HG03354 (cell line): ENCODE measurements around the gene DTWD2.
"Not testable (repeated sequence)": the region's sequence is repeated elsewhere in the genome, so short reads cannot be mapped to it uniquely, and the experiment has no call there.

Experiments
- ATAC-seq: cut with Tn5 transposase; IDR thresholded peaks from one replicate; pipeline ENCODE4 v1.9.1; 2021; ENCODE audit warnings: mild to moderate bottlenecking; ENCODE audit not compliant: unreplicated experiment, poor library complexity, severe bottlenecking

The DTWD2 gene

DNA sequence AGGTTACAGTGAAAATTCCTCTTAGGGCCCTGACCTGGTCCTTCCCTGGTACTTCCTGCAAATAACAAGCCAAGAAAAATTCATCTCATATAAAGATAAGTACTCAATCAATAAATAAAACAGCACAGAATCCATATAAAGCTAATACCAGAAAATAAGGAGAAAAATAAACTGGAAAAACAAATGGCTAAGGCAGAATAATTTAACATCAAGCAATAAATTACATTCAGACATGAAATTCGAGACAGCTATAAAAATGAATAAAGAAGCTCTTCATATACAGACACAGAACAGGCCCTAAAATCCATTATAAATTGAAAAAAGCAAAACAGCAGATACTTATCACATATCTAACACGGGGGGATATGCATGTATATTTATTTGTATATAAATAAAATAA is 99.2 kb downstream of the DTWD2 start:
- no peak for ATAC-seq

DNA sequence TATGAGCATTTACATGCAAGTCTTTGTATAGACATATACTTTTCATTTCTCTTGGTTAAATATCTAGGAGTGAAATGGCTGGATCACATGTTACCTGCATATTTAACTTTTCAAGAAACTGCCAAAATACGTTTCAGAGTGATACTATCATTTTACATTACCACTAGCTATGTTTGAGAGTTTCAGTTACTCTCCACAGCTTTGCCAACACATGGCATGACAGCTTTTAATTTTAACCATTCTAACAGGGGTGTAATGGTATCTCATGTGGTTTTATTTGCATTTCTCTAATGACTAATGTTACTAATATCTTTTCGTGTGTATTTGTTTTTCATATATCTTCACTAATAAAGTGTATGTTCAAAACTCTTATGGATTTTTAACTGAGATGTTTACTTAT is 99.8 kb downstream of the DTWD2 start:
- ATAC-seq = no peak

DNA sequence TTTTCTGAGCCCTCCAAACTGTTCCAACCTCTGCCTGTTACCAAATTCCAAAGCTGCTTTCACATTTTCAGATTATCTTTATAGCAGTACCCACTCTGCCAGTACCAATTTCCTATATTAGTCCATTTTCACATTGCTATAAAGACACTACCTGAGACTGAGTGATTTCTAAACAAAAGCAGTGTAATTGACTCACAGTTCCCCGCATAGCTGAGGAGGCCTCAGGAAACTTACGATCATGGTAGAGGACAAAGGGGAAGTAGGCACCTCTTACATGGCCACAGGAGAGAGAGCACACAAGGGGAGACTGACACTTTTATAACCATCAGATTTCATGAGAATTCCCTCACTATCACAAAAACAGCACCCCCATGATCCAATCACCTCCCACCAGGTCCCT is 105.0 kb downstream of the DTWD2 start:
- ATAC-seq = no peak

DNA sequence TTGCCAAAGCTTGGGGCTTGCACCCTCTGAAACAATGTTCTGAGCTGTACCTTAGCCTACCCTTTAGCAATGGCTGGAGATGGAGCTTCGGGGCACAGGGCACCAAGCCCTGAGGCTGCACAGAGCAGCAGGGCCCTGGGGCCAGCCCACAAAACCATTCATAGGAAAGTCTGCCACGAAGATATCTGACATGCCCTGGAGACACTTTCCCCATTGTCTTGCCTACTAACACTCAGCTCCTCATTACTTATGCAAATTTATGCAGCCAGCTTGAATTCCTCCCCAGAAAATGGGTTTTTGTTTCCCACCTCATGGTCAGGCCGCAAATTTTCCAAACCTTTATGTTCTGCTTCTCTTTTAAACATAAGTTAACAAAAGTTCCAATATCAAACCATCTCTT is 105.7 kb downstream of the DTWD2 start:
- ATAC-seq = no peak

DNA sequence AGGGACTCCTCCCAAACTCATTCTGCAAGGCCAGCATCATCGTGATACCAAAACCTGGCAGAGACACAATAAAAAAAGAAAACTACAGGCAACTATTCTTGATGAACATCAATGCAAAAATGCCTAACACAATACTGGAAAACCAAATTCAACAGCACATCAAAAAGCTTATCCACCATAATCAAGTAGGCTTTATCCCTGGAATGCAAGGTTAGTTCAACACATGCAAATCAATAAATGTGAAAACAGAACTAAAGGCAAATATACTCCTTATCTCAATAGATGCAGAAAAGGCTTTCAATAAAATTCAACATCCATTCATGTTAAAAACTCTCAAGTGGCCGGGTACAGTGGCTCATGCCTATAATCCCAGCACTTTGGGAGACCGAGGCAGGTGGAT is 111.5 kb downstream of the DTWD2 start:
- ATAC-seq = not testable (repeated sequence)

DNA sequence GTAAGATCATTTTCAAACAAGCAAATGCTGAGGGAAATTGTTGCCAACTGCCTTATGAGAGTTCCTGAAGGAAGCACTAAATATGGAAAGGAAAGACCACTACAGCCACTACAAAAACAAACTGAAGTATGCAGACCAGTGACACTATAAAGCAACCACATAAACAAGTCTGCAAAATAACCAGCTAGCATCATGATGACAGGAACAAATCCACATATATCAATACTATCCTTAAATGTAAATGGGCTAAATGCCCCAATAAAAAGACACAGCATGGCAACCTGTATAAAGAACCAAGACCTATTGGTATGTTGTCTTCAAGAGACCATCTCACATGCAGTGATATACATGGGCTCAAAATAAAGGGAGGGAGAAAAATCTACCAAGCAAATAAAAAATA is 113.2 kb downstream of the DTWD2 start:
- no peak for ATAC-seq

DNA sequence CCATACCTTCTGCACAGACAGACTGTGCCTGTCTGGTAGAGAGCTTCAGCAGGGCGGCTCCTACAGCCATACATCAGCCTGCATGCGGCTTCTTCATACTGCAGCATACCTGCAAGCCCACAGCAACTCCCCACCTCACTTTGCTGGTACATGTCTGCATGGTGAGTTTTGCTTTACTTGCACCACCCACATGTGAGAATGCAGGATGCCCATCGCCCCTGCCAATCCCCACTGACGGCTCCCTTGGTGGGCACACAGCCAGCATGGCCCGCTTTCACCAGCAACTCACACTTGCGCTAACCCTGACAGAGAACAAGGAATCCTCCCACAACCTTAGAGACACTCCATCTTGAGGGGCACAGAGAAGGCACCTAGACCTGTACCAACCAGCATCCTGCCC is 114.9 kb downstream of the DTWD2 start:
- ATAC-seq = no peak

DNA sequence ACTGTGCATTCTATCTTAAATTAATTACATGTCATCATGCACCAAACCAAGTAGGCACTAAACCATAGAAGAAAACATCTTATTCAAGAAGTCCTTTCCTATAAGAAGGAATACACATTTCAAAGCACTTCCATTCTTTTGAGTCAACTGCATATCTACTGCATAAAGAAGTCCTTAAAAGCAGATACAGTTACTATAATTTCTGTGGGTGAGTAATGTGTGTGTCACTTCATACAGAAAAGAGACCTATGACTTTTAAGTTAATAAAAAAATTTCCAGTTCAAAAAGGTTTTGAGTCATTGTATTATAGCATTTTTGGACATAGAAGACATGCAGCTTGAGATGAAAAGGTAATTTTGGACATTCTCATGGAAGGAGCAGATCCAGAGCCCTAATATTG is 125.0 kb downstream of the DTWD2 start:
- no peak for ATAC-seq

DNA sequence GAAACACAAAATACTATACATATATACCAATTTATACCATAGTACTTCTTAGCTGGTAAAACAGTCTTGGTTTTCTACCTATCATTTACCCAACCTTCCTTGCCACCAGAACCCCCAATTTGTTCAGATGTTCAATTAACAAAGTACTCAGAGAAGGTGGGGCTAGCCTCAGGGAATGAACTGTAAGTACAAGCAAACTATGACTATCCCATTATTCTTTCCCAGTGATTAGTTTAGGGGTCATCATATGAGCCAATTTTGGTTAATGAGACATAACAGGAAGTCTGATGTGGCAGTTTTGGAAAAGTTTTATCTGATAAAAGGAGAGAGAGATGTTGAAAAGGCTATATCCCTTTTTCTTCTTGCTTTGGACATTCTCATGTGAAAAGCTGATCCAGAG is 125.8 kb downstream of the DTWD2 start:
- ATAC-seq = no peak

DNA sequence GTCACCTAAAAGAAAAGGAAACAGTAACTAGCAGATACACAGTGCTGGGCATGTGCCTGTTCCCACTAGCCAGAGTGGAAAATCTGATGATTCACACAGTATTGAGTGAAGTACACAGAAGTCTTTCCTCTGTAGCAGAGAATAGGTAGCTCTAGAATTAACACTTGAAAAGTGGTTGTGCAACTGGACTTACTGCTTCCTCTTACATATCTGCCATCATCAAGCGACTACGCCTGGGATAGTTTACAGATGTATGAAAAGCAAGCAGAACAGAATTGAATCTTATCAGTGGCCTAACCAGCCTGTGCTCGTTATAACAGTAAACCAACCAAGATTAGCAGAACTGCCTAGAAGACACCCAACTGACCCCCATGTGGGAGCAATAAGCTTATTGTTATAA is 130.6 kb downstream of the DTWD2 start:
- ATAC-seq = no peak

DNA sequence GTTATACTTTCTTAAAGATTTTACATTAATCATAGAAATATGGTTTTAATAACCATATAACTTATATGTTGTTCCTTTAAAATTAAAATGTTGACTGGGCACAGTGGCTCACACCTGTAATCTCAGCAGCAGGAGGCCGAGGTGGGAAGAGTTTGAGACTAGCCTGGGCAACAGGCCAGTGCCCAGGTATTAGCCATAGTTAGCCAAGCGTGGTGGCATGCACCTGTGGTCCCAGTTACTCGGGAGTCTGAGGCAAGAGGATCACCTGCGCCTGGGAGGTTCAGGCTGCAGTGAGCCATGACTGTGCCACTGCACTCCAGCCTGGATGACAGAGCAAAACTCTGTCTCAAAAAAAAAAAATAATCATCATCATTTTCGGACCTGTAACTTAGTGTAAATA is 133.5 kb downstream of the DTWD2 start:
- no peak for ATAC-seq

DNA sequence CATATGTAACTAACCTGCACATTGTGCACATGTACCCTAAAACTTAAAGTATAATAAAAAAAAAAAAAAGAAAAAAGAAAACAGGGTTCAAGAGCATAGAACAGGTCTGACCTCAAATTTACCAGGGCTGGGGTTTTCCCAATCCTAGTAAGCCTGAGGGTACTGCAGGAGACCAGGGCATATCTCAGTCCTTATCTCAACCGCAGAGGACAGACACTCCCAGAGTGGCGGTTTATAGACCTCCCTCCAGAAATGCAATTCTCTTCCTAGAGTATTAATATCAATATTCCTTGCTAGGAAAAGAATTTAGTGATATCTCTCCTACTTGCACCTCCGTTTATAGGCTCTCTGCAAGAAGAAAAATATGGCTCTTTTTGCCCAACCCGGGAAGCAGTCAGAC is 136.6 kb downstream of the DTWD2 start:
- not testable (repeated sequence) for ATAC-seq

DNA sequence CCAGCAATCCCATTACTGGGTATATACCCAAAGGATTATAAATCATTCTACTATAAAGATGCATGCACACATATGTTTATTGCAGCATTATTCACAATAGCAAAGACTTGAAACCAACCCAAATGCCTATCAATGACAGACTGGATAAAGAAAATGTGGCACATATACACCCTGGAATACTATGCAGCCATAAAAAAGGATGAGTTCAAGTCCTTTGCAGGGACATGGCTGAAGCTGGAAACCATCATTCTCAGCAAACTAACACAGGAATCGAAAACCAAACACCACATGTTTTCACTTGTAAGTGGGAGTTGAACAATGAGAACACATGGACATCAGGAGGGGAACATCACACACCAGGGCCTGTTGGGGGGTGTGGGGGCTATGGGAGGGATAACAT is 138.8 kb downstream of the DTWD2 start:
- not testable (repeated sequence) for ATAC-seq

DNA sequence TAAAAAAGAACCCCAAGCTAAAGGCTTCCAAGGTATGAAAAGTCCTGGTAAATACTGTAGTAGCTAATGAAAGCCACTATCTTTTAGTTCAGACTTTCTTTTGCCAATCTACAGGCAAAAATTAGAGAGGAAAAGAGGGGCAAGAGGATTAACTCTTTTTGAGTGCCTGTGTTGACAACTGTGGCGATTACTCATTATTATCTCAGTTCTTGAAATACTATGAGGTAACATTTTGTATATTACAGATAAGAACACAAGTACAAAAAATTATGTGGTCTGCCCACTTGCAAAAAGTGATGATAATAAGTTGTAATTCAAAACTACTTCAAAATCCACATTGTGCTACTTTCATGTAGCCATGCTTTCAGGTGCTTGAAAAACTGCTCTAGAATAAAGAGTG is 144.0 kb downstream of the DTWD2 start:
- no peak for ATAC-seq

DNA sequence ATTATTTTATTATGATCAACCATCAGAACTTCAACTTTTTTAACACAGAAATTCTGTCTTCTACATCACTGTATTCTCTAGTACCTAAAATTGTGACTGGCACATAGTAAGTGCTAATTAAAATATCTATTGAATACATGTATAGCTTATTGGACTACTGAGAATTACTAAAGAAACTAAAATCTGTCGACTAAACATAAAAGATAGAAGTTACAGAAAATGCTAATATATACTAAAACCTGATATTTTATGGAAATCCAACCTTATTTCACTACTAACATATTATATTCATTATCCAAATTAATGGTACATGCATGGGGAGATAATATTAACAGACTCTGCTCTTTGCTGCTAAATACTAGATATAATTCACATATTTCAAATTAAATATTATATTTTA is 153.6 kb downstream of the DTWD2 start:
- no peak for ATAC-seq

DNA sequence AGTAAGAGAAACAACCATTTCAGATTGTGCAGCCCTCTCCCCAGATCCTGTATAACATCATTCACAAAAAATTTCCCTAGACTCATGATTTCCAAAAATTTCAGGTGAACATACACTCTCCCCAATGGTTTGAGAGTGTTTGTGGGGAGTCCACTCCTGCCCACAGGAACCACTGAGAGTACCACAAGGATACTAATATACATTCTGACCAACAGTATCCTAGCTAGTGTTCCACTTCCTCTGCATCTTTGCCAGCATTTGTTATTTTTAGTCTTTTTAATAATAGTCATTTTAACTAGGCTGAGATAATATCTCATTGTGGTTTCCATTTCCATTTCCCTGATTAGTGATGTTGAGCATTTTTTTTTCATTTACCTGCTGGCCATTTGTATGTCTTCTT is 155.4 kb downstream of the DTWD2 start:
- peak; percentile 46 for ATAC-seq

DNA sequence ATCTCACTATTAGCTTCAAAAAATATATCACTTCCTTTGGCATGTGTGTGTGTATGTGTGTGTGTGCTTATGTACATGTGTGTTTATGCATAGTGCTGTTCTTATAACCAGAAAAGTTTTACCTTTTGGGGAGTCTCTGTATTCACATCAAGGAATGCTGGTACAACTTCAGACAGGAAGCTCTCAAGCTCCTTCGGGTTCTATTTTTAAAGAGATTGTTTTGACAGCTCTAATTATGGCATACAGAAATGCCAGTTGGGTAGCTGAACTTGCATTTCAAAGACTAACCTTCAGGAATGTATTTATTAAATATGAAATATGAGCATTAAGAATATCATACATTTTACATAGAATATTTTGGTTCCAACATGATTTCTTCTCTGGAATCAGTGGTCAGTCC is 163.1 kb downstream of the DTWD2 start:
- no peak for ATAC-seq

DNA sequence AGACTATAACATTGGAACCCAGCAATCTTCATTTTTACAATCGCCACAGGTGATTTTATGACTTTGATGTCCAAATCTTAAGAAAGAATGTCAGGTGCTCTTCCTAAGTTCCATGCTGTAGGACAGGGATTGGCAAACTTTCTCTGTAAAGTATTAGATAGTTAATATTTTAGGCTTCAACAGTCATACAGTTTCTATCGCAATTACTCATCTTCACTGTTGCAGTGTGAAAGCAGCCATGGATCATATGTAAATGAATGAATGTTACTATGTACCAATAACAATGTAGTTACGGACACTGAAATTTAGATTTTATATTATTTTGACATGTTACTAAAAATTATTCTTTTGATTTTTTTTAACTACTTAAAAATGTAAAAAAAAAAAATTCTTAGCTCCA is 169.7 kb downstream of the DTWD2 start:
- no peak for ATAC-seq

DNA sequence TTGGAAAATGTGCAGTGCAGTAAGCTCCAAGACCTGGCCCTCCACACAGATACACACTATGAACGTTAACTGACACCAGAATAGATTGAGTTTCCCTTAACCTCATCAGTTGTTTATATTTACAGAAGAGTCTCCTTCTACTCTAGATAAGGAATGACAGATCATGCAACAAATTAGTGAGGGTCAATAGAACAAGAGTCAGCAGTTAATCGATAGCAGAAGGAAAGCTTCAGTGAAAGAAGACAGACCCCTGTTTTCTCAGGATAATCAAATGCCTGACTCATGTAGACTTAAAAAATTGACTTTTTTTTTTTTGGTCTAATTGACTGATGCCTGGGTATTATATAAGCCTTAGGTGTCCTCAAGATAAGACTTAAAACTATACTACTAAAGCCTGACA is 179.9 kb downstream of the DTWD2 start:
- ATAC-seq = no peak

DNA sequence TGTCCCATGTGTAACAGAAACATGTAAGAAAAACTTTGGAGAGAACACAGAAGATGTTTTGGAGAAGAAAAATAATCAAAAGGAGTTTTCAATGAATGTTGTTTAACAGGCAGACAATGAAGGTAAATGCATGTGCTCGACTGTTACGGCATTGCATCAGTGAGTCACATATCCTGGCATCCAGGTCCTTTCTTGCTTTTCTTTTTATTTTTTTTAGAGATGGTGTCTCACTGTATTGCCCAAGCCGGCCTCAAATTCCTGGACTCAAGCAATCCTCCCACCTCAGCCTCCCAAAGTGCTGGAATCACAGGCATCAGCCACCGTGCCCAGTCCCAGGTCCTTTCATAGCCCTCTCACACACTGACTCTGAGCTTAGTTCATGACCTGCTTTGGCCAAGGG is 181.8 kb downstream of the DTWD2 start:
- ATAC-seq = no peak

DNA sequence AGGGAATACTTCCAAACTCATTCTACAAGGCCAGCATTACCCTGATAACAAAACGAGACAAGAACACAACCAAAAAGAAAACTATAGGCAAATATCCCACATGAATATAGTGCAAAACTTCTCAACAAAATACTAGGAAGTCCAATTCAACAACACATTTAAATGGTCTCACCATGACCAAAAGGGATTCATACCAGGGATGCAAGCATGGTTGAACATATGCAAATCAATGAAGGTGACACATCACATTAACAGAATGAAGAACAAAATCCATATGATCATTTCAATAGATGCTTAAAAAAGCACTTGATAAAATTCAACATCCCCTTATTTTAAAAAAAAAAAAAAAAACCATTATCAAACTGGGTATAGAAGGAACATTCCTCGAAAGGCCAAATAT is 186.0 kb downstream of the DTWD2 start:
- ATAC-seq = no peak

DNA sequence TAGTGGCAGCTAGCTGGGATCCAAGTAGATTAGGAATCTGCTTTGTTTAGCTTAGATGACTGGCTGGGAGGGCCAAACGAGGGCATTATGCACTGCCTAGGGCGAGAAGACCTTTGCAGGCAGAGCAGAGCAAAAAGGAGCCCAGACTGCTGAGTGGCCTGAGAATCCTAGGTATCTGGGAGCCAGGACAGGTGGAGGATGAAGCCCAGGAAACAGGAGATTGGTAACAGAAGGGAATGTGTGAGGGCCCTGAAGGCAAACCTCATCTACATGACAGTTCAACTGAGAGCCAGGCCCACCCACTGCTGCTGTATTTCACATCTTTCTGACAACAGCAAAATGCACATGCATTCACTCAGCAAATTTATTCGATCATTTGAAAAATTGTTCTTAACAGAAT is 192.3 kb downstream of the DTWD2 start:
- no peak for ATAC-seq

DNA sequence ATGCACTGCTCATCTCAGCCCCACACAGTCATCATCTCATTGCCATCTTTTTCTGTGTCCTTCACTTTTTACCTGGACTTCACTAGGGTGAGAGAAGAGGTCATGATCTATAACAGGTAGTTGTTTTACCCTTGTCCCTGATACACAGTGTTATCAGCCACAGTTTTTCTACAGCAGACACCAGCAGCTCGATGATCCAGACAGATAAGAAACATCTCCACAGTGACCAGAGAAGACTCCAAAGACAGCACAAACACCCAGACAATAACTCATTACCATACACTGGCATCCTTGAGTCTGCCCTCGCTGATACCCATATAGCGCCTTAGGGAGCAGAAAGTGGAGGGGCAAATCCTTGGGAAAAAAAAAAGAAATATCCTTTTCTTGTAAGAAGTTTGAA is 194.1 kb downstream of the DTWD2 start:
- ATAC-seq = no peak
